Breast epithelium (tissue), 4 donors: Measurements from ENCODE around the gene SH3D19. TPM values are rescaled to one million over a fixed set of nuclear protein-coding genes. Genes with fewer than 3 reads are reported as not detected.

Experiments
- DNase-seq, 2 donors: peaks; one replicate each; pipeline ENCODE4 v3.0.0-alpha.2; 2019; ENCODE audit warnings: low spot score in 2 of 2
- H3K27ac ChIP-seq, 2 donors: fragments of 200-600 bp; sonication (generic) in 1 of 2; one replicate each; pipeline ENCODE4 v1.5.1; 2016 to 2019; ENCODE audit warnings: mild to moderate bottlenecking in 1 of 2
- H3K27me3 ChIP-seq, 2 donors: fragments of 200-600 bp; sonication (generic) in 1 of 2; one replicate each; pipeline versions ENCODE4 v1.5.1 to v1.6.0; 2017 to 2019; ENCODE audit warnings: control low read depth in 1 of 2, mild to moderate bottlenecking in 1 of 2
- H3K36me3 ChIP-seq: fragments of 200-600 bp; one replicate; pipeline ENCODE4 v1.5.1; 2019
- H3K4me1 ChIP-seq, 2 donors: fragments of 200-600 bp; sonication (generic); one replicate each; pipeline ENCODE4 v1.5.1; 2016 to 2019; ENCODE audit warnings: control low read depth in 1 of 2
- H3K4me3 ChIP-seq, 3 donors: fragments of 200-600 bp; sonication (generic); 1 replicate in 2 of 3; 2 replicates in 1 of 3; pipeline ENCODE4 v1.5.1; 2016 to 2019; ENCODE audit warnings: mild to moderate bottlenecking in 3 of 3, moderate library complexity in 2 of 3
- H3K9me3 ChIP-seq, 2 donors: fragments of 200-600 bp; sonication (generic) in 1 of 2; one replicate each; pipeline ENCODE4 v1.5.1; 2016 to 2019; ENCODE audit warnings: control low read depth in 1 of 2
- CTCF ChIP-seq, 3 donors: fragments of 450-650 bp; IDR thresholded peaks; one replicate each; pipeline ENCODE4 v1.5.1; 2016 to 2017; ENCODE audit warnings: antibody characterized with exemption in 3 of 3, mild to moderate bottlenecking in 3 of 3, moderate library complexity in 3 of 3
- POLR2A ChIP-seq: fragments of 450-650 bp; IDR thresholded peaks from one replicate; pipeline ENCODE4 v1.6.1; 2016; ENCODE audit warnings: antibody characterized with exemption, mild to moderate bottlenecking, moderate library complexity
- POLR2AphosphoS5 ChIP-seq, 3 donors: sonication (generic); formaldehyde crosslinking; IDR thresholded peaks; one replicate each; pipeline ENCODE4 v1.6.1; 2017; ENCODE audit warnings: antibody characterized with exemption in 3 of 3
- intact Hi-C: fragments of 100-400 bp; cut with DNase I; formaldehyde crosslinking; loops from one replicate; pipeline ENCODE4 v1.15.1; 2023; ENCODE audit warnings: low total_unique reads
- total RNA-seq, 3 donors: library from RNA; depleted of rRNA; stranded (reverse); fragments of >200 nt; gene quantifications; one replicate each; pipeline ENCODE4 v1.1.0, GENCODE V29; 2016

SH3D19 gene
- total RNA-seq, 3 donors from 2014 or later = 82.9 to 297 (median 113) TPM

- H3K36me3 ChIP-seq = no peaks in the 10 kb centered on the region
- intact Hi-C loops = loop anchor here (5.0 kb wide), 1 partner anchor 72 kb away; no protein-coding TSS in a partner anchor
- H3K9me3 ChIP-seq = no peaks in the 10 kb centered on the region
- H3K4me3 ChIP-seq = no peak overlapping the region
- TF ChIP-seq POLR2AphosphoS5 (IDR thresholded peaks at IDR 0.05) = no peak
- TF ChIP-seq CTCF (IDR thresholded peaks at IDR 0.05) = no peak
- no peak for TF ChIP-seq POLR2A
- H3K27ac ChIP-seq = no peak overlapping the region
- no peaks in the 10 kb centered on the region for H3K27me3 ChIP-seq
- no peaks in the 10 kb centered on the region for H3K4me1 ChIP-seq
- DNase-seq = no peak
Observed at GRCh38 chr4:151110236-151110635, 215.2 kb downstream of the SH3D19 start.

GRCh38 chr4:151107063-151107462 lies 218.3 kb downstream of the SH3D19 start:
- no peak for TF ChIP-seq CTCF (IDR thresholded peaks at IDR 0.05)
- no peak for TF ChIP-seq POLR2A

GRCh38 chr4:151105454-151106032 lies 219.9 kb downstream of the SH3D19 start:
- DNase-seq = no peak
- H3K4me3 ChIP-seq = no peak overlapping the region
- H3K27ac ChIP-seq = no peak overlapping the region
- H3K9me3 ChIP-seq = no peaks in the 10 kb centered on the region
- peaks cover 0 to 11% of the 10 kb centered on the region in 2 donors for H3K4me1 ChIP-seq
- no peaks in the 10 kb centered on the region for H3K27me3 ChIP-seq
- TF ChIP-seq POLR2AphosphoS5 (IDR thresholded peaks at IDR 0.05) = no peak
- TF ChIP-seq CTCF (IDR thresholded peaks at IDR 0.05) = no peak
- no peak for TF ChIP-seq POLR2A
- peaks cover 7% of the 10 kb centered on the region for H3K36me3 ChIP-seq
- intact Hi-C loops = no loop called here

More at GRCh38 chr4:151107063-151107462, 218.3 kb downstream of the SH3D19 start:
- Histone ChIP-seq H3K27ac (no peak overlapping the region), H3K9me3 (no peaks in the 10 kb centered on the region), H3K4me1 (no peaks in the 10 kb centered on the region), H3K27me3 (no peaks in the 10 kb centered on the region), H3K4me3 (no peak overlapping the region), H3K36me3 (peaks cover 7% of the 10 kb centered on the region)
- intact Hi-C loops = no loop called here
- DNase-seq = no peak

- peaks cover 0 to 11% of the 10 kb centered on the region in 2 donors for H3K4me1 ChIP-seq
- TF ChIP-seq CTCF (IDR thresholded peaks at IDR 0.05) (no peak), POLR2A (no peak), POLR2AphosphoS5 (IDR thresholded peaks at IDR 0.05) (no peak)
- peaks cover 7% of the 10 kb centered on the region for H3K36me3 ChIP-seq
- no peaks in the 10 kb centered on the region for H3K27me3 ChIP-seq
- H3K4me3 ChIP-seq = no peak overlapping the region
- no peaks in the 10 kb centered on the region for H3K9me3 ChIP-seq
- no peak for DNase-seq
- intact Hi-C loops = no loop called here
- no peak overlapping the region for H3K27ac ChIP-seq
Observed at GRCh38 chr4:151104621-151105020, 220.8 kb downstream of the SH3D19 start.

DNA sequence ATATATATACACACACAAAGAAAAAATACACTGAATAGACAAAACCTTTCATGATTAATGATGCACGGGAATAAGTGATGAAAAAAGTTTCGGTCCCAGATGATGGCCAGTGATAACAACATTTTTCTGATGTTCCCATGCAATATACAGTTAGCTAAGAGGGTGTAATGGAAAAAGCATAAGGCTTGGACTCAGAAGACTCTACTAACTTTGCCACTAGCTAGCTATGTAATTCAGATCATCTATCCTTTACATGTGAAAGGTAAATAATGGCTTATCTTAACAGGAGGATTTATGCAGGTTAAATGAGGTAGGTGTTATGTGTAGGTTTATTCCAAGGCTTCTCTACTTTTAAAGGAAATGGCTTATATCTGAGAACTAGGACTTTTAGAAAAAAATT lies 221.6 kb downstream of the SH3D19 start:
- Histone ChIP-seq H3K9me3 (no peaks in the 10 kb centered on the region), H3K36me3 (peaks cover 7% of the 10 kb centered on the region), H3K4me1 (peaks cover 0 to 11% of the 10 kb centered on the region in 2 donors), H3K27ac (no peak overlapping the region), H3K4me3 (no peak overlapping the region), H3K27me3 (no peaks in the 10 kb centered on the region)
- intact Hi-C loops = no loop called here
- no peak for DNase-seq
- TF ChIP-seq CTCF (IDR thresholded peaks at IDR 0.05) (no peak), POLR2AphosphoS5 (IDR thresholded peaks at IDR 0.05) (no peak), POLR2A (no peak)
